Peyer's patch (tissue), 4 donors: ENCODE data around the gene CDNF.

Experiments
- POLR2A ChIP-seq, 2 donors: fragments of 450-650 bp; IDR thresholded peaks; one replicate each; pipeline ENCODE4 v1.5.1; 2017; ENCODE audit warnings: antibody characterized with exemption in 2 of 2, mild to moderate bottlenecking in 2 of 2, moderate library complexity in 2 of 2
- TF ChIP-seq, protein P1 (sequence below), 6 experiments: fragments of 450-650 bp in 4 of 6; fragments of 200-600 bp in 2 of 6; sonication (generic) in 1 of 6; IDR thresholded peaks; one replicate each; pipeline ENCODE4 v1.5.1; 2017 to 2019; ENCODE audit warnings: antibody characterized with exemption in 6 of 6, mild to moderate bottlenecking in 3 of 6, moderate library complexity in 1 of 6

DNA sequence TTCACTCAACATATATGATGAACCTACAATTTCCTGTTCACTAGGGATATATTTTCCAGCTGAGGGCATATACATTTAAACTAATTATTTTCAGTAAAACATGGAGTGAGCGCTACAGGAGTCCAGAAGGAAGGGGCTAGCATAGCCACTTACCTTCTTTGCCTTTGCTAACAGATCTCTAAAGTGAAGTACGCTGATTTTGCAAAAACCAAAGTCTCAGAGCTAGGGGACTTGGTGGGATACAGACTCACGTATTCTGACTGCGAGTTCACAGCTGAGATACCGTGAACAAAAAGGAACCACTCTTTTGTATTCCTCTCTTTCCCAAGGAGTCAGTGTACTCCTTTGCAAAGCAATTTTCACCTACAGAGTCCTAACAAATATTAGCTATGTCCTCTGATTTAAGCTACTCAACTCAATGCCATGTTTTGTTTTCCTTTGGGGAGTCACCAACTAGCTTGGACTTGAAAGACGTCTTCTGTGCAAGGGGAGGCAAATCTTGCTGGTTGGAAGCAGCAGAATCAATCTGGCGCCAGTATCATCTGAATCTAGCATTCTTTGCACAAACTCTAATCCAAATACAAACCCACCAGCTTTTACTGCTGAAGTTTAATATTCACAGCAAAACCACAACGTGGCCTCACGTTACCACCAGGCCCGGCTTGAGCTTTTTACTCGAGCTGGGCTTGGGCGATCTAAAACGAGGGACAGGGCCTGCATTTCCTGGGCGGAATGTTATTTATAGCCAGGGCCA is 657 bp downstream of the CDNF start:
- TF ChIP-seq, protein P1, sequence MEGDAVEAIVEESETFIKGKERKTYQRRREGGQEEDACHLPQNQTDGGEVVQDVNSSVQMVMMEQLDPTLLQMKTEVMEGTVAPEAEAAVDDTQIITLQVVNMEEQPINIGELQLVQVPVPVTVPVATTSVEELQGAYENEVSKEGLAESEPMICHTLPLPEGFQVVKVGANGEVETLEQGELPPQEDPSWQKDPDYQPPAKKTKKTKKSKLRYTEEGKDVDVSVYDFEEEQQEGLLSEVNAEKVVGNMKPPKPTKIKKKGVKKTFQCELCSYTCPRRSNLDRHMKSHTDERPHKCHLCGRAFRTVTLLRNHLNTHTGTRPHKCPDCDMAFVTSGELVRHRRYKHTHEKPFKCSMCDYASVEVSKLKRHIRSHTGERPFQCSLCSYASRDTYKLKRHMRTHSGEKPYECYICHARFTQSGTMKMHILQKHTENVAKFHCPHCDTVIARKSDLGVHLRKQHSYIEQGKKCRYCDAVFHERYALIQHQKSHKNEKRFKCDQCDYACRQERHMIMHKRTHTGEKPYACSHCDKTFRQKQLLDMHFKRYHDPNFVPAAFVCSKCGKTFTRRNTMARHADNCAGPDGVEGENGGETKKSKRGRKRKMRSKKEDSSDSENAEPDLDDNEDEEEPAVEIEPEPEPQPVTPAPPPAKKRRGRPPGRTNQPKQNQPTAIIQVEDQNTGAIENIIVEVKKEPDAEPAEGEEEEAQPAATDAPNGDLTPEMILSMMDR (IDR thresholded peaks at IDR 0.05) = no peak
- TF ChIP-seq POLR2A (IDR thresholded peaks at IDR 0.05) = no peak
